Vagina (tissue), 2 donors: Measurements from ENCODE around the gene ATOH8.

ENCODE experiments used
- POLR2A ChIP-seq, 2 donors: fragments of 450-650 bp; IDR thresholded peaks; one replicate each; pipeline ENCODE4 v1.6.1; 2017; ENCODE audit warnings: antibody characterized with exemption in 2 of 2, mild to moderate bottlenecking in 2 of 2, moderate library complexity in 2 of 2
- POLR2AphosphoS5 ChIP-seq, 2 donors: sonication (generic); formaldehyde crosslinking; IDR thresholded peaks; one replicate each; pipeline ENCODE4 v1.9.0; 2017; ENCODE audit warnings: antibody characterized with exemption in 2 of 2, mild to moderate bottlenecking in 2 of 2, low read depth in 1 of 2; ENCODE audit not compliant: insufficient read depth in 1 of 2
- TF ChIP-seq, protein P1 (sequence below), 3 experiments: fragments of 450-650 bp in 2 of 3; fragments of 200-600 bp in 1 of 3; sonication (generic) in 1 of 3; IDR thresholded peaks; one replicate each; pipeline ENCODE4 v1.5.1; 2017 to 2019; ENCODE audit warnings: antibody characterized with exemption in 3 of 3, mild to moderate bottlenecking in 2 of 3, moderate library complexity in 2 of 3

GRCh38 chr2:85728342-85728741, 25.4 kb upstream of the ATOH8 start:
- TF ChIP-seq, protein P1, sequence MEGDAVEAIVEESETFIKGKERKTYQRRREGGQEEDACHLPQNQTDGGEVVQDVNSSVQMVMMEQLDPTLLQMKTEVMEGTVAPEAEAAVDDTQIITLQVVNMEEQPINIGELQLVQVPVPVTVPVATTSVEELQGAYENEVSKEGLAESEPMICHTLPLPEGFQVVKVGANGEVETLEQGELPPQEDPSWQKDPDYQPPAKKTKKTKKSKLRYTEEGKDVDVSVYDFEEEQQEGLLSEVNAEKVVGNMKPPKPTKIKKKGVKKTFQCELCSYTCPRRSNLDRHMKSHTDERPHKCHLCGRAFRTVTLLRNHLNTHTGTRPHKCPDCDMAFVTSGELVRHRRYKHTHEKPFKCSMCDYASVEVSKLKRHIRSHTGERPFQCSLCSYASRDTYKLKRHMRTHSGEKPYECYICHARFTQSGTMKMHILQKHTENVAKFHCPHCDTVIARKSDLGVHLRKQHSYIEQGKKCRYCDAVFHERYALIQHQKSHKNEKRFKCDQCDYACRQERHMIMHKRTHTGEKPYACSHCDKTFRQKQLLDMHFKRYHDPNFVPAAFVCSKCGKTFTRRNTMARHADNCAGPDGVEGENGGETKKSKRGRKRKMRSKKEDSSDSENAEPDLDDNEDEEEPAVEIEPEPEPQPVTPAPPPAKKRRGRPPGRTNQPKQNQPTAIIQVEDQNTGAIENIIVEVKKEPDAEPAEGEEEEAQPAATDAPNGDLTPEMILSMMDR (IDR thresholded peaks at IDR 0.05): no peak
- TF ChIP-seq POLR2A (IDR thresholded peaks at IDR 0.05) (no peak), POLR2AphosphoS5 (IDR thresholded peaks at IDR 0.05; ENCODE audit: insufficient read depth in 1 of 2, low read depth in 1 of 2) (no peak)
